H9 (cell line): ENCODE data around the gene GTPBP6. TPM values are rescaled to one million over a fixed set of nuclear protein-coding genes. Genes with fewer than 3 reads are reported as not detected.
A peak's percentile ranks its signal among the peaks of the same experiment; 100 is the strongest.

Experiments used
- DNase-seq: peaks from one replicate; pipeline ENCODE4 v3.0.0-alpha.2; 2017
- H2AFZ ChIP-seq: one replicate; pipeline ENCODE4 v1.6.1; 2013; ENCODE audit warnings: mild to moderate bottlenecking, low read length, control low read depth, moderate library complexity
- H2AK5ac ChIP-seq: 2 replicates; pipeline ENCODE4 v1.6.1; 2013; ENCODE audit warnings: low read length, control low read depth, mixed read lengths; ENCODE audit not compliant: insufficient read length
- H2BK120ac ChIP-seq: one replicate; pipeline ENCODE4 v1.6.1; 2013; ENCODE audit warnings: low read depth, mild to moderate bottlenecking, low read length, control low read depth, inconsistent platforms; ENCODE audit not compliant: poor library complexity, severe bottlenecking
- H2BK12ac ChIP-seq: 2 replicates; pipeline ENCODE4 v1.6.1; 2013; ENCODE audit warnings: low read length, control low read depth, mixed read lengths, low read depth; ENCODE audit not compliant: insufficient read length
- H2BK15ac ChIP-seq: 2 replicates; pipeline ENCODE4 v1.6.1; 2013; ENCODE audit warnings: low read depth, low read length, control low read depth
- H2BK20ac ChIP-seq: one replicate; pipeline ENCODE4 v1.6.1; 2013; ENCODE audit warnings: low read depth, mild to moderate bottlenecking, low read length, control low read depth, inconsistent platforms; ENCODE audit not compliant: poor library complexity, severe bottlenecking
- H2BK5ac ChIP-seq: 2 replicates; pipeline ENCODE4 v1.6.1; 2013; ENCODE audit warnings: low read length, control low read depth, mixed read lengths; ENCODE audit not compliant: insufficient read length
- H3K14ac ChIP-seq: 2 replicates; pipeline ENCODE4 v1.6.1; 2013; ENCODE audit warnings: low read length, control low read depth; ENCODE audit not compliant: insufficient read depth
- H3K18ac ChIP-seq: 2 replicates; pipeline ENCODE4 v1.6.1; 2013; ENCODE audit warnings: low read depth, mild to moderate bottlenecking, mixed read lengths, low read length, control low read depth; ENCODE audit not compliant: insufficient read length
- H3K23ac ChIP-seq: 2 replicates; pipeline ENCODE4 v1.6.1; 2013; ENCODE audit warnings: low read length, control low read depth, mixed read lengths, low read depth; ENCODE audit not compliant: insufficient read length
- H3K23me2 ChIP-seq: 2 replicates; pipeline ENCODE4 v1.6.1; 2013; ENCODE audit warnings: low read depth, mild to moderate bottlenecking, mixed read lengths, low read length, control low read depth; ENCODE audit not compliant: insufficient read length, poor library complexity, severe bottlenecking
- H3K27ac ChIP-seq: 2 replicates; pipeline ENCODE4 v1.5.1; 2013; ENCODE audit warnings: low read length, control low read depth, mixed read lengths, low read depth; ENCODE audit not compliant: insufficient read length
- H3K27me3 ChIP-seq: 2 replicates; pipeline ENCODE4 v1.6.1; 2013; ENCODE audit warnings: low read length, control low read depth, inconsistent platforms; ENCODE audit not compliant: insufficient read depth
- H3K4ac ChIP-seq: 2 replicates; pipeline ENCODE4 v1.6.1; 2013; ENCODE audit warnings: low read depth, mild to moderate bottlenecking, control low read depth, inconsistent platforms, low read length, moderate library complexity
- H3K4me1 ChIP-seq: 2 replicates; pipeline ENCODE4 v1.6.1; 2013; ENCODE audit warnings: low read length, control low read depth, inconsistent platforms; ENCODE audit not compliant: insufficient read depth
- H3K4me2 ChIP-seq: 2 replicates; pipeline ENCODE4 v1.6.1; 2013; ENCODE audit warnings: low read length, control low read depth, mixed read lengths; ENCODE audit not compliant: insufficient read length, insufficient read depth
- H3K56ac ChIP-seq: 2 replicates; pipeline ENCODE4 v1.6.1; 2013; ENCODE audit warnings: low read depth, mild to moderate bottlenecking, mixed read lengths, low read length, control low read depth; ENCODE audit not compliant: insufficient read length
- H3K79me1 ChIP-seq: 2 replicates; pipeline ENCODE4 v1.6.1; 2013; ENCODE audit warnings: low read depth, mild to moderate bottlenecking, moderate library complexity, low read length, control low read depth, inconsistent platforms; ENCODE audit not compliant: insufficient read depth, poor library complexity, severe bottlenecking
- H3K79me2 ChIP-seq: 2 replicates; pipeline ENCODE4 v1.6.1; 2013; ENCODE audit warnings: low read length, control low read depth, inconsistent platforms; ENCODE audit not compliant: insufficient read depth
- H3K9ac ChIP-seq: 2 replicates; pipeline ENCODE4 v1.6.1; 2013; ENCODE audit warnings: low read length, control low read depth, mixed read lengths; ENCODE audit not compliant: insufficient read length; ENCODE audit errors: extremely low read depth
- H3K9me3 ChIP-seq: one replicate; pipeline ENCODE4 v1.6.1; 2013; ENCODE audit warnings: low read depth, low read length, inconsistent platforms; ENCODE audit not compliant: control insufficient read depth
- H3T11ph ChIP-seq: one replicate; pipeline ENCODE4 v1.6.1; 2013; ENCODE audit warnings: mild to moderate bottlenecking, low read length, control low read depth, inconsistent platforms
- H4K20me1 ChIP-seq: one replicate; pipeline ENCODE4 v1.6.1; 2013; ENCODE audit not compliant: control insufficient read depth, insufficient read length, insufficient read depth
- H4K5ac ChIP-seq: 2 replicates; pipeline ENCODE4 v1.6.1; 2013; ENCODE audit warnings: low read depth, mild to moderate bottlenecking, mixed read lengths, low read length, control low read depth; ENCODE audit not compliant: insufficient read length
- H4K8ac ChIP-seq: replicated peaks from 2 replicates; pipeline ENCODE4 v1.6.1; 2013; ENCODE audit warnings: low read length, control low read depth, mixed read lengths, low read depth; ENCODE audit not compliant: insufficient read length
- H4K91ac ChIP-seq: 2 replicates; pipeline ENCODE4 v1.6.1; 2013; ENCODE audit warnings: low read depth, mild to moderate bottlenecking, moderate library complexity, mixed read lengths, low read length, control low read depth; ENCODE audit not compliant: insufficient read length
- H3K27ac Mint-ChIP-seq, 3 experiments: 2 replicates in 2 of 3; 3 replicates in 1 of 3; pipeline ENCODE4 v1.8.0; 2020 to 2021; ENCODE audit warnings: mixed read lengths in 3 of 3, mild to moderate bottlenecking in 1 of 3, moderate library complexity in 1 of 3
- H3K27me3 Mint-ChIP-seq: 2 replicates; pipeline ENCODE4 v1.8.0; 2021; ENCODE audit warnings: low read depth, mild to moderate bottlenecking, moderate library complexity, mixed read lengths
- H3K36me3 Mint-ChIP-seq, 3 experiments: 2 replicates in 2 of 3; 3 replicates in 1 of 3; pipeline ENCODE4 v1.8.0; 2020 to 2021; ENCODE audit warnings: low read depth in 3 of 3, mixed read lengths in 3 of 3; ENCODE audit not compliant: insufficient read depth in 1 of 3
- H3K4me1 Mint-ChIP-seq, 2 experiments: 2 replicates each; pipeline ENCODE4 v1.8.0; 2020; ENCODE audit warnings: mixed read lengths in 2 of 2
- H3K4me3 Mint-ChIP-seq, 2 experiments: 2 replicates in 1 of 2; 3 replicates in 1 of 2; pipeline ENCODE4 v1.8.0; 2020 to 2021; ENCODE audit warnings: mild to moderate bottlenecking in 2 of 2, mixed read lengths in 2 of 2, moderate library complexity in 1 of 2
- H3K9me3 Mint-ChIP-seq, 2 experiments: 2 replicates in 1 of 2; 3 replicates in 1 of 2; pipeline ENCODE4 v1.8.0; 2020; ENCODE audit warnings: mild to moderate bottlenecking in 2 of 2, mixed read lengths in 2 of 2, moderate library complexity in 1 of 2
- CTCF ChIP-seq: fragments of 200-600 bp; sonication (generic); conservative IDR thresholded peaks from 3 replicates; pipeline ENCODE4 v1.8.0; 2021; ENCODE audit warnings: antibody characterized with exemption, mild to moderate bottlenecking
- WGBS: extraction: QIAGEN DNeasy Blood & Tissue Kit; methylation state at CpG from one replicate; pipeline ENCODE4 v1.1.7; 2013; ENCODE audit warnings: missing lambda C conversion rate, low lambda C conversion rate, mixed read lengths; ENCODE audit not compliant: insufficient read length; ENCODE audit errors: extremely low coverage; 5-methylcytosine and 5-hydroxymethylcytosine counted together
- total RNA-seq: library from RNA; stranded (reverse); gene quantifications from 2 replicates; pipeline ENCODE4 v1.2.1, GENCODE V29; 2021

The GTPBP6 gene
- total RNA-seq, 1 experiment from 2014 or later = 64.0 TPM

GRCh38 chrX:302975-303374 is 15.6 kb downstream of the GTPBP6 start:
- no peak overlapping the region for H3K14ac ChIP-seq
- Mint-ChIP-seq H3K27me3 (no peaks in the 10 kb centered on the region), H3K27ac (peak overlapping the region in 1 of 3 experiments; percentile 89; a peak in 1 of 7 replicates), H3K4me3 (no peak overlapping the region), H3K4me1 (no peaks in the 10 kb centered on the region), H3K9me3 (no peaks in the 10 kb centered on the region), H3K36me3 (peaks cover 54 to 85% (median 76%) of the 10 kb centered on the region in 3 experiments)
- H2BK20ac ChIP-seq = no peak overlapping the region
- no peak overlapping the region for H3K23ac ChIP-seq
- no peak for DNase-seq
- H3T11ph ChIP-seq = no peak overlapping the region
- H3K9me3 ChIP-seq = no peaks in the 10 kb centered on the region
- no peaks in the 10 kb centered on the region for H3K79me1 ChIP-seq
- H4K20me1 ChIP-seq = no peaks in the 10 kb centered on the region
- H3K79me2 ChIP-seq = no peaks in the 10 kb centered on the region
- H3K27me3 ChIP-seq = no peaks in the 10 kb centered on the region
- H2BK12ac ChIP-seq = no peak overlapping the region
- H3K4me1 ChIP-seq = no peaks in the 10 kb centered on the region
- H3K18ac ChIP-seq = no peak overlapping the region
- H2BK15ac ChIP-seq = no peak overlapping the region
- no peak overlapping the region for H2BK120ac ChIP-seq
- no peaks in the 10 kb centered on the region for H3K23me2 ChIP-seq
- no peak overlapping the region for H3K56ac ChIP-seq
- H4K8ac ChIP-seq = no peak overlapping the region
- H3K9ac ChIP-seq = no peak overlapping the region
- no peak overlapping the region for H2AK5ac ChIP-seq
- no peak overlapping the region for H3K4ac ChIP-seq
- TF ChIP-seq CTCF = no peak
- no peak overlapping the region for H2BK5ac ChIP-seq
- no CpG with 5 or more reads among the region's 19 CpGs for WGBS
- H3K4me2 ChIP-seq = no peak overlapping the region
- H2AFZ ChIP-seq = no peak overlapping the region
- H4K5ac ChIP-seq = no peak overlapping the region
- H3K27ac ChIP-seq = no peak overlapping the region
- H4K91ac ChIP-seq = no peak overlapping the region
